Measurements from ENCODE around the gene CCDC171.

CCDC171 gene

DNA sequence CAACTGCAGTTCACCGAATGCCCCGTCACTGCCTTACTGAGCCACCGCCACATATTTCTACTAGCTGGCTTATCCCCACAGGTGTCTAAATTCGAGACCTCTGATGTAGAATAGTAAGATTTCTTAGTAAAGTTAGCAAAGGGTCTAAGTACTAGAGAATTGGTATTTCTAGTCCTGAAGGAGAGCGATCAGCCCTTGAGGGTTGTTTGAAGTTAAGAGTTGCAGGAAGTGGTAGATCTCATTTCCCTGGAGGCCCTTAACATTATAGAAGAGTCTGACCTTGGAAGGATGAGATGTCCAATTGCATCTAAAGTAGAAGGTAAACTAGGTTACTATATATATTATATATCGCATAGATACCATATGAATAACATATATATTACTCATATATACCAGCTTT lies 451.8 kb downstream of the CCDC171 start:
- TF ChIP-seq, protein P1, sequence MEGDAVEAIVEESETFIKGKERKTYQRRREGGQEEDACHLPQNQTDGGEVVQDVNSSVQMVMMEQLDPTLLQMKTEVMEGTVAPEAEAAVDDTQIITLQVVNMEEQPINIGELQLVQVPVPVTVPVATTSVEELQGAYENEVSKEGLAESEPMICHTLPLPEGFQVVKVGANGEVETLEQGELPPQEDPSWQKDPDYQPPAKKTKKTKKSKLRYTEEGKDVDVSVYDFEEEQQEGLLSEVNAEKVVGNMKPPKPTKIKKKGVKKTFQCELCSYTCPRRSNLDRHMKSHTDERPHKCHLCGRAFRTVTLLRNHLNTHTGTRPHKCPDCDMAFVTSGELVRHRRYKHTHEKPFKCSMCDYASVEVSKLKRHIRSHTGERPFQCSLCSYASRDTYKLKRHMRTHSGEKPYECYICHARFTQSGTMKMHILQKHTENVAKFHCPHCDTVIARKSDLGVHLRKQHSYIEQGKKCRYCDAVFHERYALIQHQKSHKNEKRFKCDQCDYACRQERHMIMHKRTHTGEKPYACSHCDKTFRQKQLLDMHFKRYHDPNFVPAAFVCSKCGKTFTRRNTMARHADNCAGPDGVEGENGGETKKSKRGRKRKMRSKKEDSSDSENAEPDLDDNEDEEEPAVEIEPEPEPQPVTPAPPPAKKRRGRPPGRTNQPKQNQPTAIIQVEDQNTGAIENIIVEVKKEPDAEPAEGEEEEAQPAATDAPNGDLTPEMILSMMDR (IDR thresholded peaks at IDR 0.05): no peak
- no peak for TF ChIP-seq ZFX (IDR thresholded peaks at IDR 0.05; ENCODE audit: borderline replicate concordance)

DNA sequence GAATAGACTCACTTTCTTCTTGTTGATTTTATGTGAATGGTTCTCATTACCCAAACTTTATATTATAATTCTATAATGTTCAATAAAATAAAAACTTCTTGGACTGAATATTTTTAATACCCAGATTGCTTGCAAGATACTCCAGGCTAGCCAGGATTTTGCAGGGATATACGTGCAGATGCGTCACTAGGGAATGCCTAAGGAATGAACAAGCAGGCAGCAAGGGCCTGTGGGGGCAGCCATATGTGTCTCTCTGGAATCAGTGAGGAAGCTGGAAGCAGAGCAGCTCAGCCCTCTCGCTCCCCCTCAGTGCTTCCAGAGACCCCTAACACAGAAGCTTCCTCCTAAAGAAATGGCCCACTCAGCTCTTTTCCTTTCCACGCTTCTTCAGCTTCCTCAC lies 457.4 kb downstream of the CCDC171 start:
- H3K27ac ChIP-seq: no peak overlapping the region
- TF ChIP-seq ZFX (IDR thresholded peaks at IDR 0.05; ENCODE audit: borderline replicate concordance): no peak

More for the DNA sequence above, 451.8 kb downstream of the CCDC171 start:
- H3K27ac ChIP-seq: no peak overlapping the region

DNA sequence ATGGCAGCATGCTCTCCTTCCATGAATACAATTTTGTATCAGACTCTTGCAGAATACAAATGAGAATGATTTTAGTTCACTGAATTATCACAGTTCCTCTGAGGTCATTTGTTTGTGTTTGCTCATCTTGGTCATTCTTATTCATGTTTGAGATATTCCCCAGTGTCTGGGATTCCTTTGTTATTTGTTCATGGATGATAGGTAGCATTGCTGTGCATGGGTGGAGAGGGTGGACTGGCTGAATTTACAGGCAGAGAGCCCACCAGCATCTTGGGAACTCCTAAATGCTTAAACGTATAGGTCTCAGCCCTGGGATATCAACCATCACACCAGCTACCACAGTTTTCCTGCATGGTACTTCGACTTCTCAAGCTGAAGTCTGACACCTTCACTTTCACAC lies 459.8 kb downstream of the CCDC171 start:
- no peak overlapping the region for H3K27ac ChIP-seq
- TF ChIP-seq ZFX (IDR thresholded peaks at IDR 0.05; ENCODE audit: borderline replicate concordance): no peak
- TF ChIP-seq, protein P1 (IDR thresholded peaks at IDR 0.05): no peak

DNA sequence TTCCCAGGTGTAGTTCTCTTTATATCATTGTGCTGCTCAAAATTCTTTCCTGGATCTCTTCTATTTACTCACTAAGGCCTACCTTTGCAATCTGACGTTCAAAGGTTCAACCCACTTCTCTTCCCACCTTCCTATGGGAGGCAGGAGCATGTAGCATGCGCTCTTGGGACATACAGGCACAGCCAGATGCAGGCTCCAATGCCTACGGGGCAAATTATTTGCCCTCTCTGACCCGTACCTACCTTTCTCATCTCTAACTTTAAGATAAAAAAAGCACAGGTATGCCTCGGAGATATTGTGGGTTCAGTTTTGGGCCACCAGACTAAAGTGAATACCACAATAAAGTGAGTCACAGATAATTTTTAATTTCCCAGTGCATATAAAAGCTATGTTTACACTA lies 460.5 kb downstream of the CCDC171 start:
- no peak overlapping the region for H3K27ac ChIP-seq
- TF ChIP-seq, protein P1 (IDR thresholded peaks at IDR 0.05): no peak
- TF ChIP-seq ZFX (IDR thresholded peaks at IDR 0.05; ENCODE audit: borderline replicate concordance): no peak

DNA sequence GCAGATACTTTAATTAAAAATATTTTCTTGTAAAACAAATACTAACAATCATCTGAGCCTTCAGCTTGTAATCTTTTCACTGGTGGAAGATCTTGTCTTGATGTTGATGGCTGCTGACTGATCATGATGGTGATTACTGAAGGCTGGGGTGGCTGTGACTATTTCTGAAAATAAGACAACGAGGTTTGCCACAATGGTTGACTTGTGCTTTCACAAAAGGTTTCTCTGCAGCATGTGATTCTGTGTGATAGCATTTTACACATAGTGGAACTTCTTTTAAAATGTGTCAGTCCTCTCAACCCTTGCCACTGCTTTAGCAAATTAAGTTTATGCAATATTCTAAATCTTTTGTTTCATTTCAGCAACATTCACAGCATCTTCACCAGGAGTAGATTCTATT lies 461.0 kb downstream of the CCDC171 start:
- H3K27ac ChIP-seq: no peak overlapping the region
- TF ChIP-seq, protein P1 (IDR thresholded peaks at IDR 0.05): no peak
- no peak for TF ChIP-seq ZFX (IDR thresholded peaks at IDR 0.05; ENCODE audit: borderline replicate concordance)

DNA sequence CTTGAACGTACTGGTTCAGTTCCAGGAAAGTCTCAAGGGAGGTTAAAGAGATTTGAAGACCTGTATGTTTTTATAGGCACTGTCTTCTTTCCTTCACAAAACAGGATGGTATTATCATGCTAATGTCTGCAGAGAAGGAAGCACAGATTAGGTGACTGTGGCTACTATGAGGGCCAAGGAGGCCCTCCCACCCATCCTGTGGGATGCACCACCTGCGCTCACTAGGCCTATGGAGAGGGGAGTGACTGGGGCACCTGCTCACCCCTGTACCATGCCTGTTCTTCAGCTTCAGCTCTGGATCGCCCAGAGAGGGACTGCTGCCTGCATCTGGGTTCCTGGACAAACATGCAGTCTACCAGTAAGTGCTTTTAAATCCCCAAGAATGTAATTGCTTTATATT lies 469.4 kb downstream of the CCDC171 start:
- TF ChIP-seq ZFX (IDR thresholded peaks at IDR 0.05; ENCODE audit: borderline replicate concordance): no peak
- no peak overlapping the region for H3K27ac ChIP-seq

DNA sequence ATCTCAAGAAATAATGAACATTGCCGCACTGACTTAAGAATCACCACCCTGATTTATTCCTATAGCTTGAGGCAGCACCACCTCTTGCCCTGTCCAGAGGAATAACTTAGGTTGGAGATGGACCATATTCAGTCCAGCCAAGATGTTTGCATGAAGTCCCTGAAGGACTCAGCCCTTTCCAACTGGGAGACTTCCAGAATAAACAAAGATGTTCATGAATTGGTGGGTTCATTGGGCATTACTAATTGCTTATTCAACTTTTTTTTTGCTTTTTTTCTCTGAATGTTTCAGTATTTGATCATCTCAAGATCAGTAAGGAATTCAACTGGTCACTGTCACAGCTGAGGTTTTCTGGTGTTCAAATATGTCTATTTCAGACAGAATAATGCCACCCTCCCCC lies 470.6 kb downstream of the CCDC171 start:
- no peak overlapping the region for H3K27ac ChIP-seq
- TF ChIP-seq ZFX (IDR thresholded peaks at IDR 0.05; ENCODE audit: borderline replicate concordance): no peak
- TF ChIP-seq, protein P1 (IDR thresholded peaks at IDR 0.05): no peak

Measured in 22Rv1 (cell line).